Astrocyte (in vitro differentiated cells and primary cell): ENCODE measurements around the gene TEX2.

Experiments
- CTCF ChIP-seq: IDR thresholded peaks from 2 replicates; pipeline ENCODE4 v1.5.1; 2011; ENCODE audit warnings: low read depth, mild to moderate bottlenecking, inconsistent platforms, low read length, moderate library complexity; ENCODE audit not compliant: insufficient read depth
- EZH2 ChIP-seq: IDR thresholded peaks from 2 replicates; pipeline ENCODE4 v1.6.1; 2012; ENCODE audit warnings: mild to moderate bottlenecking, low read length, inconsistent platforms; ENCODE audit not compliant: insufficient read depth

GRCh38 chr17:64309021-64309420, 46.0 kb upstream of the TEX2 start:
- no peak for TF ChIP-seq CTCF
- TF ChIP-seq EZH2, result no peak
